GM19043 (cell line): ENCODE results near the gene PYGO2.
A peak's percentile ranks its signal among the peaks of the same experiment; 100 is the strongest.

Source experiments
- ATAC-seq: cut with Tn5 transposase; IDR thresholded peaks from one replicate; pipeline ENCODE4 v1.9.1; 2021; ENCODE audit warnings: low read depth; ENCODE audit not compliant: unreplicated experiment

The PYGO2 gene

GRCh38 chr1:154945962-154946850, 15.4 kb downstream of the PYGO2 start:
- ATAC-seq = no peak

GRCh38 chr1:154945160-154945961, 16.2 kb downstream of the PYGO2 start:
- ATAC-seq = no peak

GRCh38 chr1:154944401-154945159, 17.0 kb downstream of the PYGO2 start:
- no peak for ATAC-seq

- no peak for ATAC-seq
Measured at GRCh38 chr1:154943649-154944400, 17.8 kb downstream of the PYGO2 start.

- no peak for ATAC-seq
Measured at GRCh38 chr1:154941333-154942013, 20.1 kb downstream of the PYGO2 start.

GRCh38 chr1:154940651-154941194, 20.9 kb downstream of the PYGO2 start:
- ATAC-seq = no peak

GRCh38 chr1:154940213-154940560, 21.4 kb downstream of the PYGO2 start:
- no peak for ATAC-seq

- no peak for ATAC-seq
Measured at GRCh38 chr1:154938604-154939399, 22.8 kb downstream of the PYGO2 start.

- ATAC-seq = no peak
Measured at GRCh38 chr1:154937988-154938386, 23.6 kb downstream of the PYGO2 start.

- peak; percentile 44 for ATAC-seq
Measured at GRCh38 chr1:154937085-154937987, 24.2 kb downstream of the PYGO2 start.

GRCh38 chr1:154936555-154937084, 25.0 kb downstream of the PYGO2 start, which contains the start of gene PMVK:
TSS of gene PMVK (minus strand) at chr1:154936719. CDS start at chr1:154936685, 34 bp downstream.
- peak; percentile 60 for ATAC-seq

GRCh38 chr1:154935749-154936554, 25.6 kb downstream of the PYGO2 start:
- no peak for ATAC-seq

GRCh38 chr1:154934358-154934948, 27.1 kb downstream of the PYGO2 start:
- ATAC-seq = no peak

GRCh38 chr1:154931940-154932487, 29.6 kb downstream of the PYGO2 start:
- ATAC-seq = no peak

GRCh38 chr1:154926201-154926600, 35.4 kb downstream of the PYGO2 start:
- no peak for ATAC-seq
